HL-60 (cell line): ENCODE results near the gene RTN4RL1.

Experiments used
- DNase-seq, 2 experiments: peaks; one replicate each; pipeline ENCODE4 v3.0.0-alpha.2; 2010 to 2020; ENCODE audit warnings: low read depth in 1 of 2, low spot score in 1 of 2
- H3K27ac ChIP-seq: fragments of 250-450 bp; sonication (Bioruptor Pico); replicated peaks from 2 replicates; pipeline ENCODE4 v1.5.1; 2020; ENCODE audit warnings: mild to moderate bottlenecking, moderate library complexity
- H3K27me3 ChIP-seq: fragments of 250-450 bp; sonication (Bioruptor Pico); 2 replicates; pipeline ENCODE4 v1.5.1; 2021; ENCODE audit warnings: mild to moderate bottlenecking, moderate library complexity; ENCODE audit not compliant: insufficient read depth, poor library complexity, severe bottlenecking
- H3K4me3 ChIP-seq: replicated peaks from 2 replicates; pipeline ENCODE4 v1.5.1; 2011; ENCODE audit warnings: mild to moderate bottlenecking, control low read depth, low read length; ENCODE audit not compliant: insufficient read depth
- CTCF ChIP-seq: IDR thresholded peaks from one replicate; pipeline ENCODE4 v1.5.1; 2011; ENCODE audit warnings: low read length, control low read depth, inconsistent platforms; ENCODE audit not compliant: insufficient read depth
- GABPA ChIP-seq: IDR thresholded peaks from 2 replicates; pipeline ENCODE4 v1.6.1; 2012; ENCODE audit warnings: low read depth
- POLR2AphosphoS5 ChIP-seq: IDR thresholded peaks from 2 replicates; pipeline ENCODE4 v1.6.1; 2012; ENCODE audit warnings: low read depth
- SPI1 ChIP-seq: IDR thresholded peaks from 2 replicates; pipeline ENCODE4 v1.6.1; 2012; ENCODE audit warnings: low read depth, mild to moderate bottlenecking, borderline replicate concordance
- TF ChIP-seq, protein P1 (sequence below): IDR thresholded peaks from 2 replicates; pipeline ENCODE4 v1.6.1; 2012; ENCODE audit warnings: low read depth; ENCODE audit not compliant: insufficient replicate concordance

RTN4RL1 gene

DNA sequence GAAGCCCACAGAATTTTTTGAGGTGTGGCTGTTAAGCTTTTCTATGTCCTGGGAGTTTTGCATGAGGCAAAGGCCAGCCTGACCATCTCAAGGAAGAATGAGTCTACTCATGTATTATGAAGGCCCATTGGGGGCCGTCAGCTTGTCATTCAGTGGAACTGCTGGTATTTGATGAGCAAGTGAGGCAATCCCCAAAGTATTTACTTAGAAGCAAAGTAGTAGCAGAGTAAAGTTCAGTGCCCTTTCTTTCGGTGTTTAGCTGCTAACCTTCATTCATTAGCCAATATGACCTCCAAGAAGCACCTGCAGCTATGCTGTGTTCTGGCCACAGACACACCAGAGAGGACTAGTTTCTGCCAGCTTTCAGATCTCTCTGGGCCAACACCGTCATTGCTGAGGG lies 115.1 kb downstream of the RTN4RL1 start:
- no peak overlapping the region for H3K27ac ChIP-seq
- no peak overlapping the region for H3K4me3 ChIP-seq
- H3K27me3 ChIP-seq: peaks cover 8% of the 10 kb centered on the region
- TF ChIP-seq CTCF (no peak), GABPA (no peak), POLR2AphosphoS5 (no peak), SPI1 (no peak)
- TF ChIP-seq, protein P1, sequence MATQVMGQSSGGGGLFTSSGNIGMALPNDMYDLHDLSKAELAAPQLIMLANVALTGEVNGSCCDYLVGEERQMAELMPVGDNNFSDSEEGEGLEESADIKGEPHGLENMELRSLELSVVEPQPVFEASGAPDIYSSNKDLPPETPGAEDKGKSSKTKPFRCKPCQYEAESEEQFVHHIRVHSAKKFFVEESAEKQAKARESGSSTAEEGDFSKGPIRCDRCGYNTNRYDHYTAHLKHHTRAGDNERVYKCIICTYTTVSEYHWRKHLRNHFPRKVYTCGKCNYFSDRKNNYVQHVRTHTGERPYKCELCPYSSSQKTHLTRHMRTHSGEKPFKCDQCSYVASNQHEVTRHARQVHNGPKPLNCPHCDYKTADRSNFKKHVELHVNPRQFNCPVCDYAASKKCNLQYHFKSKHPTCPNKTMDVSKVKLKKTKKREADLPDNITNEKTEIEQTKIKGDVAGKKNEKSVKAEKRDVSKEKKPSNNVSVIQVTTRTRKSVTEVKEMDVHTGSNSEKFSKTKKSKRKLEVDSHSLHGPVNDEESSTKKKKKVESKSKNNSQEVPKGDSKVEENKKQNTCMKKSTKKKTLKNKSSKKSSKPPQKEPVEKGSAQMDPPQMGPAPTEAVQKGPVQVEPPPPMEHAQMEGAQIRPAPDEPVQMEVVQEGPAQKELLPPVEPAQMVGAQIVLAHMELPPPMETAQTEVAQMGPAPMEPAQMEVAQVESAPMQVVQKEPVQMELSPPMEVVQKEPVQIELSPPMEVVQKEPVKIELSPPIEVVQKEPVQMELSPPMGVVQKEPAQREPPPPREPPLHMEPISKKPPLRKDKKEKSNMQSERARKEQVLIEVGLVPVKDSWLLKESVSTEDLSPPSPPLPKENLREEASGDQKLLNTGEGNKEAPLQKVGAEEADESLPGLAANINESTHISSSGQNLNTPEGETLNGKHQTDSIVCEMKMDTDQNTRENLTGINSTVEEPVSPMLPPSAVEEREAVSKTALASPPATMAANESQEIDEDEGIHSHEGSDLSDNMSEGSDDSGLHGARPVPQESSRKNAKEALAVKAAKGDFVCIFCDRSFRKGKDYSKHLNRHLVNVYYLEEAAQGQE: no peak
- no peak for DNase-seq

GRCh38 chr17:1908699-1909309 lies 116.3 kb downstream of the RTN4RL1 start:
- peaks cover 8% of the 10 kb centered on the region for H3K27me3 ChIP-seq
- TF ChIP-seq POLR2AphosphoS5: no peak
- peak; percentile 6 for TF ChIP-seq CTCF
- DNase-seq: peak in 1 of 2 experiments; percentile 53
- H3K27ac ChIP-seq: no peak overlapping the region
- H3K4me3 ChIP-seq: no peak overlapping the region

GRCh38 chr17:1907909-1908698 lies 117.0 kb downstream of the RTN4RL1 start:
- TF ChIP-seq GABPA: no peak
- TF ChIP-seq, protein P1: no peak
- no peak for TF ChIP-seq SPI1
- no peak for TF ChIP-seq CTCF
- no peak for TF ChIP-seq POLR2AphosphoS5
- DNase-seq: peak in 1 of 2 experiments; percentile 2
- no peak overlapping the region for H3K4me3 ChIP-seq
- peaks cover 8% of the 10 kb centered on the region for H3K27me3 ChIP-seq
- no peak overlapping the region for H3K27ac ChIP-seq
